ENCODE measurements around the gene PIP5KL1.

GRCh38 chr9:127920794-127921193 is 9.8 kb downstream of the PIP5KL1 start:
- no peak for TF ChIP-seq POLR2A (IDR thresholded peaks at IDR 0.05)
- no peak for TF ChIP-seq CTCF (IDR thresholded peaks at IDR 0.05)
- no peak for TF ChIP-seq POLR2AphosphoS5 (IDR thresholded peaks at IDR 0.05)
